Thymus (tissue), 11 donors: ENCODE results near the gene MUS81. TPM values are rescaled to one million over a fixed set of nuclear protein-coding genes. Genes with fewer than 3 reads are reported as not detected.

Experiments used
- DNase-seq, 9 donors: peaks; one replicate each; pipeline ENCODE4 v3.0.0-alpha.2; 2013; ENCODE audit warnings: low spot score in 9 of 9, low read depth in 6 of 9, missing footprints in 1 of 9
- H3K27ac ChIP-seq, 2 donors: one replicate each; pipeline ENCODE4 v1.5.1; 2013; ENCODE audit warnings: control low read depth in 1 of 2, low read depth in 1 of 2, low read length in 1 of 2, mild to moderate bottlenecking in 1 of 2, moderate library complexity in 1 of 2
- H3K27me3 ChIP-seq, 2 donors: one replicate each; pipeline ENCODE4 v1.5.1; 2013; ENCODE audit warnings: low read length in 1 of 2; ENCODE audit not compliant: control insufficient read depth in 2 of 2, insufficient read depth in 1 of 2
- H3K36me3 ChIP-seq, 2 donors: one replicate each; pipeline ENCODE4 v1.5.1; 2013; ENCODE audit warnings: low read length in 1 of 2, mild to moderate bottlenecking in 1 of 2, moderate library complexity in 1 of 2; ENCODE audit not compliant: control insufficient read depth in 2 of 2, insufficient read depth in 2 of 2
- H3K4me1 ChIP-seq, 2 donors: one replicate each; pipeline ENCODE4 v1.5.1; 2013; ENCODE audit warnings: low read length in 2 of 2; ENCODE audit not compliant: control insufficient read depth in 2 of 2, insufficient read depth in 2 of 2
- H3K4me3 ChIP-seq, 2 donors: one replicate each; pipeline ENCODE4 v1.5.1; 2013; ENCODE audit warnings: low read length in 2 of 2, control low read depth in 1 of 2, mild to moderate bottlenecking in 1 of 2
- H3K9me3 ChIP-seq, 2 donors: one replicate each; pipeline ENCODE4 v1.5.1; 2013; ENCODE audit warnings: low read length in 1 of 2, mild to moderate bottlenecking in 1 of 2; ENCODE audit not compliant: control insufficient read depth in 2 of 2, insufficient read depth in 1 of 2
- WGBS: extraction: QIAGEN DNeasy Blood & Tissue Kit; methylation state at CpG from one replicate; pipeline ENCODE4 v1.1.7; 2013; 5-methylcytosine and 5-hydroxymethylcytosine counted together
- polyA plus RNA-seq: library from polyadenylated mRNA; stranded (reverse); fragments of 200-250 nt; gene quantifications from one replicate; pipeline ENCODE4 v1.2.3, GENCODE V29; 2013
- total RNA-seq: library from RNA; stranded (reverse); fragments of 120-200 nt; gene quantifications from one replicate; pipeline ENCODE4 v1.2.4, GENCODE V29; 2013
- donor health status: healthy.

MUS81 gene
- total and polyA plus RNA-seq, 2 donors, result 46.8 to 127 TPM

GRCh38 chr11:65868907-65869306, 8.7 kb downstream of the MUS81 start:
- H3K9me3 ChIP-seq, result no peaks in the 10 kb centered on the region
- H3K27ac ChIP-seq, result no peak overlapping the region
- no peak overlapping the region for H3K4me3 ChIP-seq
- DNase-seq, result no peak
- H3K27me3 ChIP-seq, result peaks cover 11 to 42% of the 10 kb centered on the region in 2 donors
- H3K4me1 ChIP-seq, result peaks cover 10 to 19% of the 10 kb centered on the region in 2 donors
- 98% methylated on average over 3 of the region's 3 CpGs for WGBS
- peaks cover 35 to 45% of the 10 kb centered on the region in 2 donors for H3K36me3 ChIP-seq

- WGBS, result 95% methylated on average over 24 of the region's 24 CpGs
- no peak for DNase-seq
Measured at GRCh38 chr11:65869643-65870306, 9.5 kb downstream of the MUS81 start.

GRCh38 chr11:65870307-65870658, 10.1 kb downstream of the MUS81 start:
- DNase-seq, result no peak
- Histone ChIP-seq H3K36me3 (peaks cover 22 to 32% of the 10 kb centered on the region in 2 donors), H3K4me1 (peaks cover 10 to 20% of the 10 kb centered on the region in 2 donors), H3K4me3 (no peak overlapping the region), H3K27ac (no peak overlapping the region), H3K9me3 (no peaks in the 10 kb centered on the region), H3K27me3 (peaks cover 11 to 42% of the 10 kb centered on the region in 2 donors)
- WGBS, result 63% methylated on average over 11 of the region's 11 CpGs

More at GRCh38 chr11:65869643-65870306, 9.5 kb downstream of the MUS81 start:
- H3K27ac ChIP-seq, result no peak overlapping the region
- no peak overlapping the region for H3K4me3 ChIP-seq
- peaks cover 11 to 42% of the 10 kb centered on the region in 2 donors for H3K27me3 ChIP-seq
- peaks cover 10 to 20% of the 10 kb centered on the region in 2 donors for H3K4me1 ChIP-seq
- H3K36me3 ChIP-seq, result peaks cover 27 to 37% of the 10 kb centered on the region in 2 donors
- no peaks in the 10 kb centered on the region for H3K9me3 ChIP-seq

- DNase-seq, result no peak
- H3K27me3 ChIP-seq, result peaks cover 11 to 42% of the 10 kb centered on the region in 2 donors
- WGBS, result 66% methylated on average over 24 of the region's 24 CpGs
- H3K4me1 ChIP-seq, result peaks cover 10 to 20% of the 10 kb centered on the region in 2 donors
- H3K27ac ChIP-seq, result no peak overlapping the region
- peaks cover 14 to 24% of the 10 kb centered on the region in 2 donors for H3K36me3 ChIP-seq
- H3K9me3 ChIP-seq, result no peaks in the 10 kb centered on the region
- no peak overlapping the region for H3K4me3 ChIP-seq
Measured at GRCh38 chr11:65870706-65871681, 10.8 kb downstream of the MUS81 start.

- no peaks in the 10 kb centered on the region for H3K9me3 ChIP-seq
- WGBS, result 84% methylated on average over 26 of the region's 26 CpGs
Measured at GRCh38 chr11:65871811-65872548, 11.7 kb downstream of the MUS81 start.

GRCh38 chr11:65872586-65873317, 12.5 kb downstream of the MUS81 start, which contains the start of gene EFEMP2:
Gene EFEMP2, minus strand, starts transcription at chr11:65872800. Its CDS starts 446 bp downstream, at chr11:65872354.
- H3K4me1 ChIP-seq, result peaks cover 10 to 15% of the 10 kb centered on the region in 2 donors
- H3K27me3 ChIP-seq, result peaks cover 11 to 42% of the 10 kb centered on the region in 2 donors
- peak within 1 kb of the TSS; percentile 23 to 61 for H3K27ac ChIP-seq
- peak within 1 kb of the TSS; percentile 49 to 62 for H3K4me3 ChIP-seq
- 9% methylated on average over 68 of the region's 69 CpGs for WGBS
- no peak for DNase-seq
- H3K36me3 ChIP-seq, result peaks cover 0 to 9% of the 10 kb centered on the region in 2 donors
- H3K9me3 ChIP-seq, result no peaks in the 10 kb centered on the region

More at GRCh38 chr11:65871811-65872548, 11.7 kb downstream of the MUS81 start:
- DNase-seq, result no peak
- H3K27ac ChIP-seq, result peak overlapping the region in 1 of 2 donors; percentile 7
- peaks cover 5 to 15% of the 10 kb centered on the region in 2 donors for H3K36me3 ChIP-seq
- H3K4me3 ChIP-seq, result peak overlapping the region; percentile 16 to 62
- H3K27me3 ChIP-seq, result peaks cover 11 to 42% of the 10 kb centered on the region in 2 donors
- peaks cover 10 to 20% of the 10 kb centered on the region in 2 donors for H3K4me1 ChIP-seq

GRCh38 chr11:65873318-65874156, 13.3 kb downstream of the MUS81 start:
- DNase-seq, result peak; percentile 73 to 95 (median 88)
- Histone ChIP-seq H3K9me3 (no peaks in the 10 kb centered on the region), H3K27me3 (peaks cover 11 to 42% of the 10 kb centered on the region in 2 donors), H3K27ac (peak overlapping the region; percentile 23 to 61), H3K4me3 (peak overlapping the region; percentile 49 to 62), H3K4me1 (peaks cover 10 to 15% of the 10 kb centered on the region in 2 donors), H3K36me3 (peaks cover 0 to 1% of the 10 kb centered on the region in 2 donors)
- 9% methylated on average over 54 of the region's 54 CpGs for WGBS
